Calu3 (cell line): ENCODE data around the gene ATF7IP. TPM values are rescaled to one million over a fixed set of nuclear protein-coding genes. Genes with fewer than 3 reads are reported as not detected.

Experiments used
- BruUV-seq: library from RNA; stranded (reverse); fragments of 400-500 nt; replicated peaks from 2 replicates; lab custom pipeline; 2021; lab: Mats Ljungman, UMichigan
- CTCF ChIA-PET: fragments of 300-600 bp; sonication (Branson Sonifier 250); formaldehyde crosslinking; loops from one replicate; lab custom pipeline; 2022; ENCODE audit warnings: antibody characterized with exemption; lab: Charles Lee
- DNase-seq: peaks from one replicate; pipeline ENCODE4 v3.0.0; 2022
- H3K27ac Mint-ChIP-seq: one replicate; pipeline ENCODE4 v1.8.0; 2022; ENCODE audit warnings: mixed read lengths; ENCODE audit not compliant: unreplicated experiment
- H3K27me3 Mint-ChIP-seq: one replicate; pipeline ENCODE4 v1.8.0; 2022; ENCODE audit warnings: mixed read lengths; ENCODE audit not compliant: unreplicated experiment
- H3K36me3 Mint-ChIP-seq: one replicate; pipeline ENCODE4 v1.8.0; 2022; ENCODE audit warnings: mild to moderate bottlenecking, moderate library complexity, mixed read lengths; ENCODE audit not compliant: insufficient read depth, unreplicated experiment
- H3K4me1 Mint-ChIP-seq: one replicate; pipeline ENCODE4 v1.8.0; 2022; ENCODE audit warnings: mild to moderate bottlenecking, low read depth, mixed read lengths; ENCODE audit not compliant: unreplicated experiment
- H3K4me3 Mint-ChIP-seq: one replicate; pipeline ENCODE4 v1.8.0; 2022; ENCODE audit warnings: mild to moderate bottlenecking, low read depth, moderate library complexity, mixed read lengths; ENCODE audit not compliant: unreplicated experiment
- H3K9me3 Mint-ChIP-seq: one replicate; pipeline ENCODE4 v1.8.0; 2022; ENCODE audit warnings: low read depth, mixed read lengths; ENCODE audit not compliant: unreplicated experiment
- CTCF ChIP-seq: fragments of 200-600 bp; IDR thresholded peaks from one replicate; pipeline ENCODE4 v1.8.0; 2022; ENCODE audit warnings: antibody characterized with exemption; ENCODE audit not compliant: unreplicated experiment
- intact Hi-C: fragments of 100-400 bp; cut with micrococcal nuclease; formaldehyde crosslinking; loops from one replicate; pipeline ENCODE4 v1.10.0; 2022; ENCODE audit not compliant: unreplicated experiment
- total RNA-seq: library from RNA; stranded (reverse); gene quantifications from 2 replicates; pipeline ENCODE4 v1.2.3, GENCODE V29; 2022

Gene ATF7IP
- total RNA-seq, 1 experiment from 2014 or later, result 72.7 TPM

- CTCF ChIA-PET, result interaction anchor here (1.5 kb wide), 1 partner anchor 22 kb away, joined by 5 read pairs; the partner anchor contains the start of gene ATF7IP
- peaks cover 18% of the 10 kb centered on the region for H3K4me1 Mint-ChIP-seq
- H3K27ac Mint-ChIP-seq, result no peak overlapping the region
- no peaks in the 10 kb centered on the region for H3K27me3 Mint-ChIP-seq
- DNase-seq, result no peak
- H3K9me3 Mint-ChIP-seq, result no peaks in the 10 kb centered on the region
- no peak overlapping the region for H3K4me3 Mint-ChIP-seq
- no peak for TF ChIP-seq CTCF
- peaks cover 5% of the 10 kb centered on the region for H3K36me3 Mint-ChIP-seq
- intact Hi-C loops, result loop anchor here (10.0 kb wide), 1 partner anchor 177 kb away; the partner anchor contains the start of gene PLBD1
- no TSS peak for BruUV-seq
These were observed 21.9 kb downstream of the ATF7IP start for GRCh38 chr12:14387219-14387871.

- peaks cover 7% of the 10 kb centered on the region for H3K4me1 Mint-ChIP-seq
- intact Hi-C loops, result no loop called here
- no peak overlapping the region for H3K4me3 Mint-ChIP-seq
- H3K27ac Mint-ChIP-seq, result no peak overlapping the region
- no peaks in the 10 kb centered on the region for H3K9me3 Mint-ChIP-seq
- no peak for TF ChIP-seq CTCF
- CTCF ChIA-PET, result no interaction called here
- no peaks in the 10 kb centered on the region for H3K36me3 Mint-ChIP-seq
- DNase-seq, result no peak
- no TSS peak for BruUV-seq
- no peaks in the 10 kb centered on the region for H3K27me3 Mint-ChIP-seq
These were observed 25.0 kb downstream of the ATF7IP start for GRCh38 chr12:14390449-14390848.

- no peaks in the 10 kb centered on the region for H3K36me3 Mint-ChIP-seq
- H3K27me3 Mint-ChIP-seq, result no peaks in the 10 kb centered on the region
- intact Hi-C loops, result no loop called here
- no peak for TF ChIP-seq CTCF
- no peaks in the 10 kb centered on the region for H3K9me3 Mint-ChIP-seq
- H3K4me3 Mint-ChIP-seq, result no peak overlapping the region
- no peak for DNase-seq
- H3K4me1 Mint-ChIP-seq, result peaks cover 9% of the 10 kb centered on the region
- CTCF ChIA-PET, result no interaction called here
- no peak overlapping the region for H3K27ac Mint-ChIP-seq
- no TSS peak for BruUV-seq
These were observed 25.5 kb downstream of the ATF7IP start for GRCh38 chr12:14390870-14391530.

- CTCF ChIA-PET, result interaction anchor here (0.7 to 1.7 kb wide), 2 partner anchors 9 to 136 kb away, joined by 3 to 9 read pairs; no protein-coding TSS in a partner anchor
- Mint-ChIP-seq H3K9me3 (peaks cover 3% of the 10 kb centered on the region), H3K36me3 (no peaks in the 10 kb centered on the region), H3K4me3 (no peak overlapping the region), H3K27me3 (no peaks in the 10 kb centered on the region), H3K4me1 (peaks cover 30% of the 10 kb centered on the region), H3K27ac (no peak overlapping the region)
- no peak for DNase-seq
- intact Hi-C loops, result loop anchor here (1.0 to 2.0 kb wide), 3 partner anchors 8 to 137 kb away; no protein-coding TSS in a partner anchor
- BruUV-seq, result no TSS peak
- TF ChIP-seq CTCF, result no peak
These were observed 28.3 kb downstream of the ATF7IP start for GRCh38 chr12:14393751-14394150.
